HCT116 (cell line): ENCODE data around the gene DGKK. TPM values are rescaled to one million over a fixed set of nuclear protein-coding genes. Genes with fewer than 3 reads are reported as not detected.

Experiments
- ATAC-seq: fragments of 200-7000 bp; cut with Tn5 transposase; 2 replicates; pipeline ENCODE4 v1.9.1; 2020; ENCODE audit warnings: mild to moderate bottlenecking, moderate library complexity
- BruUV-seq: library from RNA; stranded (reverse); fragments of 400-500 nt; replicated peaks from 2 replicates; lab custom pipeline; 2021; lab: Mats Ljungman, UMichigan
- CTCF ChIA-PET: fragments of 300-600 bp; sonication (Branson Sonifier 250); formaldehyde crosslinking; loops from one replicate; lab custom pipeline; 2021; ENCODE audit warnings: antibody characterized with exemption; lab: Charles Lee
- POLR2A ChIA-PET: fragments of 300-600, 350-600 bp; sonication (Branson Sonifier 250); formaldehyde crosslinking; loops from one replicate; lab custom pipeline; 2021; ENCODE audit warnings: antibody characterized with exemption; lab: Charles Lee
- RAD21 ChIA-PET, 2 experiments: fragments of 300-600 bp; sonication (Branson Sonifier 250); formaldehyde crosslinking; loops; one replicate each; lab custom pipeline; 2023; ENCODE audit warnings: low total read pairs in 2 of 2; ENCODE audit not compliant: uncharacterized antibody in 2 of 2, unreplicated experiment in 2 of 2, low non-redundant PET in 1 of 2; lab: Charles Lee
- DNase-seq: peaks from one replicate; pipeline ENCODE4 v3.0.0-alpha.2; 2010; ENCODE audit warnings: low read depth, low spot score
- H2AFZ ChIP-seq: fragments of 200-600 bp; shearing (Covaris generic), sonication (generic); 2 replicates; pipeline ENCODE4 v1.6.1; 2017; ENCODE audit warnings: low read depth, mixed run types, mixed read lengths, antibody characterized with exemption, low read length; ENCODE audit not compliant: poor library complexity, severe bottlenecking
- H3K27ac ChIP-seq: 2 replicates; pipeline ENCODE4 v1.5.1; 2012; ENCODE audit warnings: low read depth, low read length
- H3K27me3 ChIP-seq: fragments of 200-600 bp; sonication (generic); 2 replicates; pipeline ENCODE4 v1.6.1; 2016; ENCODE audit warnings: mixed run types, low read length, mixed read lengths; ENCODE audit not compliant: insufficient read depth
- H3K36me3 ChIP-seq, 2 experiments: fragments of 200-500 bp in 1 of 2; fragments of 200-600 bp in 1 of 2; sonication (Bioruptor generic) in 1 of 2; sonication (generic) in 1 of 2; 2 replicates each; pipeline versions ENCODE4 v1.5.1 to v1.6.1; 2014 to 2016; ENCODE audit warnings: low read length in 2 of 2, inconsistent platforms in 1 of 2, mixed read lengths in 1 of 2, mixed run types in 1 of 2; ENCODE audit not compliant: insufficient read depth in 2 of 2, control insufficient read depth in 1 of 2
- H3K4me1 ChIP-seq, 2 experiments: fragments of 200-600 bp in 1 of 2; sonication (generic) in 1 of 2; 2 replicates each; pipeline versions ENCODE4 v1.5.1 to v1.6.1; 2012 to 2017; ENCODE audit warnings: low read length in 2 of 2, inconsistent platforms in 1 of 2, mild to moderate bottlenecking in 1 of 2, mixed read lengths in 1 of 2, mixed run types in 1 of 2, moderate library complexity in 1 of 2; ENCODE audit not compliant: insufficient read depth in 2 of 2, control insufficient read depth in 1 of 2
- H3K4me2 ChIP-seq: fragments of 200-600 bp; sonication (generic); 2 replicates; pipeline ENCODE4 v1.6.1; 2017; ENCODE audit warnings: mixed run types, low read length, mixed read lengths
- H3K4me3 ChIP-seq, 2 experiments: fragments of 200-600 bp in 1 of 2; sonication (generic) in 1 of 2; replicated peaks in 1 of 2; 2 replicates each; pipeline ENCODE4 v1.5.1; 2011 to 2016; ENCODE audit warnings: low read length in 2 of 2, control low read depth in 1 of 2, low read depth in 1 of 2, mild to moderate bottlenecking in 1 of 2, mixed read lengths in 1 of 2, mixed run types in 1 of 2
- H3K79me2 ChIP-seq: fragments of 200-600 bp; sonication (generic); 2 replicates; pipeline ENCODE4 v1.6.1; 2017; ENCODE audit warnings: mild to moderate bottlenecking, mixed run types, low read length, moderate library complexity, mixed read lengths; ENCODE audit not compliant: insufficient read depth
- H3K9ac ChIP-seq: fragments of 200-600 bp; sonication (generic); 2 replicates; pipeline ENCODE4 v1.6.1; 2016; ENCODE audit warnings: low read length, mixed read lengths
- H3K9me2 ChIP-seq: fragments of 200-600 bp; sonication (generic), shearing (Covaris generic); 2 replicates; pipeline ENCODE4 v1.6.1; 2017; ENCODE audit warnings: mixed run types, mild to moderate bottlenecking, moderate library complexity; ENCODE audit not compliant: insufficient read depth
- H3K9me3 ChIP-seq, 2 experiments: fragments of 200-500 bp in 1 of 2; fragments of 200-600 bp in 1 of 2; sonication (Bioruptor generic) in 1 of 2; sonication (generic) in 1 of 2; 2 replicates each; pipeline ENCODE4 v1.6.1; 2014 to 2017; ENCODE audit warnings: low read length in 2 of 2, mixed read lengths in 2 of 2, inconsistent platforms in 1 of 2, low read depth in 1 of 2, mild to moderate bottlenecking in 1 of 2, mixed run types in 1 of 2, moderate library complexity in 1 of 2; ENCODE audit not compliant: control insufficient read depth in 1 of 2, insufficient read depth in 1 of 2
- H4K20me1 ChIP-seq: fragments of 200-600 bp; sonication (generic), shearing (Covaris generic); 2 replicates; pipeline ENCODE4 v1.6.1; 2017; ENCODE audit warnings: mixed run types, mild to moderate bottlenecking, moderate library complexity; ENCODE audit not compliant: insufficient read depth
- ATF3 ChIP-seq: IDR thresholded peaks from 2 replicates; pipeline ENCODE4 v1.6.1; 2012
- CEBPB ChIP-seq: IDR thresholded peaks from 2 replicates; pipeline ENCODE4 v1.6.1; 2012; ENCODE audit warnings: low read depth
- CTCF ChIP-seq, 3 experiments: fragments of 200-600 bp in 1 of 3; sonication (generic) in 1 of 3; IDR thresholded peaks in 2 of 3; conservative IDR thresholded peaks in 1 of 3; 2 replicates each; pipeline ENCODE4 v1.5.1; 2012 to 2017; ENCODE audit warnings: low read depth in 2 of 3, low read length in 2 of 3, antibody characterized with exemption in 1 of 3, borderline replicate concordance in 1 of 3, control low read depth in 1 of 3, mild to moderate bottlenecking in 1 of 3, mixed read lengths in 1 of 3, mixed run types in 1 of 3, moderate library complexity in 1 of 3; ENCODE audit not compliant: insufficient read depth in 1 of 3
- ELF1 ChIP-seq: IDR thresholded peaks from 2 replicates; pipeline ENCODE4 v1.6.1; 2012; ENCODE audit warnings: low read depth, borderline replicate concordance
- JUND ChIP-seq: IDR thresholded peaks from 2 replicates; pipeline ENCODE4 v1.6.1; 2012
- RAD21 ChIP-seq: IDR thresholded peaks from 2 replicates; pipeline ENCODE4 v1.6.1; 2012; ENCODE audit warnings: low read depth, mild to moderate bottlenecking
- REST ChIP-seq: IDR thresholded peaks from 2 replicates; pipeline ENCODE4 v1.6.1; 2012; ENCODE audit warnings: low read depth
- SRF ChIP-seq: IDR thresholded peaks from 2 replicates; pipeline ENCODE4 v1.6.1; 2012; ENCODE audit warnings: low read depth
- TCF7L2 ChIP-seq: IDR thresholded peaks from 2 replicates; pipeline ENCODE4 v1.7.0; 2011; ENCODE audit warnings: borderline replicate concordance, inconsistent platforms; ENCODE audit not compliant: insufficient read depth, insufficient read length; ENCODE audit errors: extremely low read depth
- intact Hi-C: fragments of 100-400 bp; cut with micrococcal nuclease; formaldehyde crosslinking; loops from 2 replicates; pipeline ENCODE4 v1.10.0; 2022
- total RNA-seq: library from RNA; stranded (reverse); gene quantifications from one replicate; pipeline ENCODE4 v1.2.1, GENCODE V29; 2021; ENCODE audit not compliant: unreplicated experiment

DGKK gene
- total RNA-seq, 1 experiment from 2014 or later: not detected

GRCh38 chrX:50333308-50333707 is 137.3 kb downstream of the DGKK start:
- Histone ChIP-seq H3K9ac (no peak overlapping the region), H3K4me3 (no peak overlapping the region), H3K4me2 (no peak overlapping the region), H3K27ac (no peak overlapping the region), H4K20me1 (no peaks in the 10 kb centered on the region), H2AFZ (no peak overlapping the region), H3K27me3 (no peaks in the 10 kb centered on the region), H3K4me1 (no peaks in the 10 kb centered on the region), H3K36me3 (no peaks in the 10 kb centered on the region), H3K9me2 (no peaks in the 10 kb centered on the region), H3K9me3 (no peaks in the 10 kb centered on the region), H3K79me2 (no peaks in the 10 kb centered on the region)
- BruUV-seq: no TSS peak
- intact Hi-C loops: no loop called here
- DNase-seq (no peak), ATAC-seq (no peak)
- ChIA-PET CTCF (no interaction called here), POLR2A (no interaction called here), RAD21 (no interaction called here)
- TF ChIP-seq ATF3 (no peak), REST (no peak), CEBPB (no peak), RAD21 (no peak), ELF1 (no peak), JUND (no peak), CTCF (IDR thresholded peaks at IDR 0.05 in 2 of 3, conservative IDR thresholded peaks at IDR 0.05 in 1 of 3; ENCODE audit: borderline replicate concordance in 1 of 3, insufficient read depth in 1 of 3, low read depth in 2 of 3, low read length in 2 of 3) (no peak), SRF (no peak), TCF7L2 (no peak)
